Gastroesophageal sphincter (tissue), 3 donors: ENCODE data around the gene PTN.

Experiments used
- EP300 ChIP-seq: sonication (generic); formaldehyde crosslinking; IDR thresholded peaks from one replicate; pipeline ENCODE4 v1.6.1; 2017; ENCODE audit warnings: antibody characterized with exemption, mild to moderate bottlenecking
- POLR2A ChIP-seq, 2 donors: fragments of 450-650 bp; IDR thresholded peaks; one replicate each; pipeline ENCODE4 v1.6.1; 2017; ENCODE audit warnings: antibody characterized with exemption in 2 of 2, mild to moderate bottlenecking in 2 of 2, moderate library complexity in 1 of 2
- POLR2AphosphoS5 ChIP-seq: sonication (generic); formaldehyde crosslinking; IDR thresholded peaks from one replicate; pipeline ENCODE4 v1.6.1; 2017; ENCODE audit warnings: antibody characterized with exemption
- TF ChIP-seq, protein P1 (sequence below), 4 experiments: fragments of 200-600 bp in 2 of 4; fragments of 450-650 bp in 2 of 4; sonication (generic) in 1 of 4; IDR thresholded peaks; one replicate each; pipeline ENCODE4 v1.5.1; 2017 to 2019; ENCODE audit warnings: antibody characterized with exemption in 4 of 4, mild to moderate bottlenecking in 2 of 4, moderate library complexity in 2 of 4

DNA sequence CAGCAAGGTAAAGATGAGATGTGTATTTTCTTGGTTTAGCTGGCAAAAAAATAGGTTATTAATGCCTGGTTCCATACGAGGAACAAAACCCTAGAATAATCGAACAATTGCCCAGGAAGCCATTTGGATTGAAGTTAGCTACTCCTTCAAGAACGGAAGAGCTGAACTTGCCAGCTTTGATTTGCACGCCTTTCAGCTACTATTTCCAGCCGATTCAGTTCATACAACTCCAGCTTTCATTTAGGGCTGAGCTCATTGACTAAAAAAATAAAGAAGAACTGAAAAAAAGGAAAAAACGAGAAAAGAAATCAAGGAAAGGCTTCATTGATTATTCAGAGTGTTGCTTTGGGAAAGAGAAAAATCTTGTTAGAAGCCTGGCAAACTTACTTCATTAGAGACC, 60.4 kb downstream of the PTN start:
- TF ChIP-seq, protein P1, sequence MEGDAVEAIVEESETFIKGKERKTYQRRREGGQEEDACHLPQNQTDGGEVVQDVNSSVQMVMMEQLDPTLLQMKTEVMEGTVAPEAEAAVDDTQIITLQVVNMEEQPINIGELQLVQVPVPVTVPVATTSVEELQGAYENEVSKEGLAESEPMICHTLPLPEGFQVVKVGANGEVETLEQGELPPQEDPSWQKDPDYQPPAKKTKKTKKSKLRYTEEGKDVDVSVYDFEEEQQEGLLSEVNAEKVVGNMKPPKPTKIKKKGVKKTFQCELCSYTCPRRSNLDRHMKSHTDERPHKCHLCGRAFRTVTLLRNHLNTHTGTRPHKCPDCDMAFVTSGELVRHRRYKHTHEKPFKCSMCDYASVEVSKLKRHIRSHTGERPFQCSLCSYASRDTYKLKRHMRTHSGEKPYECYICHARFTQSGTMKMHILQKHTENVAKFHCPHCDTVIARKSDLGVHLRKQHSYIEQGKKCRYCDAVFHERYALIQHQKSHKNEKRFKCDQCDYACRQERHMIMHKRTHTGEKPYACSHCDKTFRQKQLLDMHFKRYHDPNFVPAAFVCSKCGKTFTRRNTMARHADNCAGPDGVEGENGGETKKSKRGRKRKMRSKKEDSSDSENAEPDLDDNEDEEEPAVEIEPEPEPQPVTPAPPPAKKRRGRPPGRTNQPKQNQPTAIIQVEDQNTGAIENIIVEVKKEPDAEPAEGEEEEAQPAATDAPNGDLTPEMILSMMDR (IDR thresholded peaks at IDR 0.05), result no peak
- TF ChIP-seq POLR2A (IDR thresholded peaks at IDR 0.05) (no peak), EP300 (no peak), POLR2AphosphoS5 (no peak)
